AG09309 (cell line): Measurements from ENCODE around the gene GP9.
"Not testable (repeated sequence)": the region's sequence is repeated elsewhere in the genome, so short reads cannot be mapped to it uniquely, and the experiment has no call there.

Experiments used
- DNase-seq: peaks from one replicate; pipeline ENCODE4 v3.0.0-alpha.2; 2010; ENCODE audit warnings: low read depth
- H3K4me3 ChIP-seq: 2 replicates; pipeline ENCODE4 v1.5.1; 2011; ENCODE audit warnings: mild to moderate bottlenecking, low read depth, low read length, moderate library complexity; ENCODE audit not compliant: control insufficient read depth
- TF ChIP-seq, protein P1 (sequence below): IDR thresholded peaks from 2 replicates; pipeline ENCODE4 v1.5.1; 2011; ENCODE audit warnings: mild to moderate bottlenecking, low read depth, low read length, inconsistent platforms; ENCODE audit not compliant: insufficient read depth, control insufficient read depth; ENCODE audit errors: missing control alignments

GP9 gene

DNA sequence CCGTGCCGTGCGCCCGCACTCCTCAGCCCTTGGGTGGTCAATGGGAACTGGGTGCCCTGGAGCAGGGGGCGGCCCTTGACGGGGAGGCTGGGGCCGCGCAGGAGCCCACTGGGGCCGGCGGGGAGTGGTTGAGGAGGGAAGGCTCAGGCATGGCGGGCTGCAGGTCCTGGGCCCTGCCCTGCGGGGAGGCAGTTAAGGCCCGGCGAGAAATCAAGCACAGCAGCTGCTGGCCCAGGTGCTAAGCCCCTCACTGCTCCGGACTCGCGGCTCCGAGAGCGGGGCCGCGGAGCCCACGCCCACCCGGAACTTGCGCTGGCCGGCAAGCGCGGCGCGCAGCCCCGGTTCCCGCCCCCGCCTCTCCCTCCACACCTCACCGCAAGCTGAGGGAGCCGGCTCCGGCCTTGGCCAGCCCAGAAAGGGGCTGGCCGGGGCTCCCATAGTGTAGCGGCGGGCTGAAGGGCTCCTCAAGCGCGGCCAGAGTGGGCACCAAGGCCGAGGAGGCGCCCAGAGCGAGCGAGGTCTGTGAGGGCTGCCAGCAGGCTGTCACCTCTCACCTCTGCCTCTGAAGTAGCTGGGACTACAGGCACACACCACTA is 7.8 kb downstream of the GP9 start:
- no peak for DNase-seq
- TF ChIP-seq, protein P1, sequence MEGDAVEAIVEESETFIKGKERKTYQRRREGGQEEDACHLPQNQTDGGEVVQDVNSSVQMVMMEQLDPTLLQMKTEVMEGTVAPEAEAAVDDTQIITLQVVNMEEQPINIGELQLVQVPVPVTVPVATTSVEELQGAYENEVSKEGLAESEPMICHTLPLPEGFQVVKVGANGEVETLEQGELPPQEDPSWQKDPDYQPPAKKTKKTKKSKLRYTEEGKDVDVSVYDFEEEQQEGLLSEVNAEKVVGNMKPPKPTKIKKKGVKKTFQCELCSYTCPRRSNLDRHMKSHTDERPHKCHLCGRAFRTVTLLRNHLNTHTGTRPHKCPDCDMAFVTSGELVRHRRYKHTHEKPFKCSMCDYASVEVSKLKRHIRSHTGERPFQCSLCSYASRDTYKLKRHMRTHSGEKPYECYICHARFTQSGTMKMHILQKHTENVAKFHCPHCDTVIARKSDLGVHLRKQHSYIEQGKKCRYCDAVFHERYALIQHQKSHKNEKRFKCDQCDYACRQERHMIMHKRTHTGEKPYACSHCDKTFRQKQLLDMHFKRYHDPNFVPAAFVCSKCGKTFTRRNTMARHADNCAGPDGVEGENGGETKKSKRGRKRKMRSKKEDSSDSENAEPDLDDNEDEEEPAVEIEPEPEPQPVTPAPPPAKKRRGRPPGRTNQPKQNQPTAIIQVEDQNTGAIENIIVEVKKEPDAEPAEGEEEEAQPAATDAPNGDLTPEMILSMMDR = no peak
- H3K4me3 ChIP-seq = no peak overlapping the region

DNA sequence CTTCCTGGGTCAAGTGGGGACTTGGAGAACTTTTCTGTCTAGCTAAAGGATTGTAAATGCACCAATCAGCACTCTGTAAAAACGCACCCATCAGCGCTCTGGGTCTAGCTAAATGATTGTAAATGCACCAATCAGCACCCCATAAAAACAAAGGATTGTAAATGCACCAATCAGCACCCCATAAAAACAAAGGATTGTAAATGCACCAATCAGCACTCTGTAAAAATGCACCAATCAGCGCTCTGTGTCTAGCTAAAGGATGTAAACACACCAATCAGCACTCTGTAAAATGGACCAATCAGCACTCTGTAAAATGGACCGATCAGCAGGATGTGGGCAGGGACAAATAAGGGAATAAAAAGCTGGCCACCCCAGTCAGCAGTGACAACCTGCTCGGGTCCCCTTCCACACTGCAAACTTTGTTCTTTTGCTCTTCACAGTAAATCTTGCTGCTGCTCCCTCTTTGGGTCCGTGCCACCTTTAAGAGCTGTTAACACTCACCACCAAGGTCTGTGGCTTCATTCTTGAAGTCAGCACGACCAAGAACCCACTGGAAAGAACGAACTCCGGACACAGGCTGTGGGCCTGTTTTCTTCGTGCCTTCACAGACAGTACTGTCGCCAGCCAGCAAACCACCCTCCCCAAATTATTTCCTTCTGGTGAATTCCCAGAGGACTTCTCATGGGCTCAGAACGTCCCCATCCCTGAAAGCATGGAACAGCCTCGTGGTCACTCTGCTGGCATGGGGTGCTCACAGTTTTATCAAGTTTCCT is 8.9 kb downstream of the GP9 start:
- DNase-seq, H3K4me3 ChIP-seq: not testable (repeated sequence)

DNA sequence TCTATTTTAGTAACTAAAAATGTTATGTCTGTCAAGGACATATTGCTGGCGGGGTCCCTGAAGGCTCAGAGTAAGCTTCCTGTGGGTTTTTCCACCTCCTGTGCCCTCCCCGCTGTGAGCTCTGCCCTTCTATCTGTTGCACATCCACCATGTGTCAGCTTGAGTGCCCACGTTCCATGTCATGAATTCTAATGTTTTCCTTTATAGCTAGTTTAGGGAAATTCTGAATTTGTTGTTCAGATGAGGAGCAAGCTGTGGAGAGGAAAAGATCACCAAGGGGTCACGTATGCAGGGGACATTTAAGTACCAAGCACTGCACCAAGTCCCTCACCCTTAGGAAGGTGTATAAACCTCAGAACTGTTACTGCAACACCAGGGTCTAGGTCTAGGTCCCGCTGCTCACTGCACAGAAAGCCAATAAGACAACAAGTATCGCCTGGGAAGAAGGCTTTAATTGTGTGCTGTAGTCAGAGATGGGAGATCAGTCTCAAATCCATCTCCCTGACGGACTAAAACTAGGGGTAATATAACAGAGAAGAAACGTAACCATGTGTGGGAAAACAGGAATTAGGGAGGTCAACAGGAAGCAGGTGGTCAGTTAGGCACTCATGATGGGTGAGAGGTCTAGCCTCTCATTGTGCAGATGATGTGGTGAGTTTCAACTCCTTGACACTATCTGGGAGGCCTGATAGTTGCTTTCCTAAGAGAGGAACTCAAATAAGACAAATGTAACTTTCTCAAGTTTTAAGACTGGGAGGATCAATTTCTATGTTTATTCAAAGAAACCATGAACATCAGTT is 9.7 kb downstream of the GP9 start:
- TF ChIP-seq, protein P1 = no peak
- DNase-seq = no peak
- no peak overlapping the region for H3K4me3 ChIP-seq

DNA sequence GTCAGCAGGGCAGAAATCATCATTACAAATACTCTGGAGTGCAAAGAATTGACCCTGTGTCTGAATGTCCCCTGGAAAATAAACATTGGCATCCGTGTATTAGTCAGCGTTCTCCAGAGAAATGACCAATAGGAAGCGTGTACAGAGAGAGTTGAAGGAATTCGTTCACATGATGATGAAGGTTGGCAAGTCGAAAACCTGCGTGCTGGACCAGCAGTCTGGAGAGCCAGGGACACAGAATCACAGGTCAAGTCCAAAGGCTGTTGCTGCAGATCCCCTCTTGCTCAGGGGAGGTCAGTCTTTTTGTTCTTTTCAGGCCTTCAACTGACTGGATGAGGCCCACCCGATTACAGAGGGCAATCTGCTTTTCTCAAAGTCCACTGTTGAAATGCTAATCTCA is 16.6 kb downstream of the GP9 start:
- TF ChIP-seq, protein P1 = no peak
- DNase-seq = no peak
- no peak overlapping the region for H3K4me3 ChIP-seq

DNA sequence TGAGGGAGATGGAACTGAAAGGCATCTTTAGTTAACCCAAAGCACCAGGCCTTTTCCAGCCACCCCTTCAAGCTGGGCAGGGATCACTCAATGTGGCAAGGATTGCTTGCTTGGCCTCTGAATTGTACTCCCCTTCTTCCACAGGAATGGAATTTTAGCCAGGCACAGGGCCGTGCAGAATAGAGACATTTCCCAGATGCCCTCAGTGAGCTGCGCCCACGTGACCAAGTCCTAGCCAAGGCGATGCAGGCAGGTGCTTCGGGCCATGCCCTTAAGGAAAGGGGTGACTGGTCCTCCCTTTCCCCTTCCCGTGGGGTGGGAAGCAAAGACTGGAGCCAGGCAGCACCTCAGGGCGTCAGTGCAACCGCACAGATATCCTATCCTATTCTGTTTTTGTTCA is 17.9 kb downstream of the GP9 start:
- no peak for DNase-seq
- TF ChIP-seq, protein P1 = no peak
- H3K4me3 ChIP-seq = no peak overlapping the region

DNA sequence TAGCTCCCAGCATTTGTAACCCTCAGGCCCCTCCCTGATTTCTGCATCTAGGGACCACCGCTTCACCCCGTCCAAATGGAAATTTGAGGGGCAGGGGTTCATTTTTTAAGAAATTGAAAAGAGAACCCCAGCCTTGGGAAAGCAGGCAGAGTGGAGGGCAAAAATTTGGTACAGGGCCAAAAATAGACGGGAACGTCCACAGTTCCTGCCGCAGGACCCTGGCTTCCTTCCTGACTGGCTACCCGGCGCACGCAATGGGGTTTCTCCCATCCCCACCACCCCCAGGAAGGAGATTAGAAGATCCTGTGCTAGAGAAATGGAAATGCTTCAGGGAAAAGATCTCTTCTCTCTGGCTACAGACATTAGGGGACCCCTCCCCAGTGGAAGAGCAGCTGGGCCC is 20.9 kb downstream of the GP9 start:
- no peak overlapping the region for H3K4me3 ChIP-seq
- no peak for DNase-seq
- TF ChIP-seq, protein P1 = no peak

DNA sequence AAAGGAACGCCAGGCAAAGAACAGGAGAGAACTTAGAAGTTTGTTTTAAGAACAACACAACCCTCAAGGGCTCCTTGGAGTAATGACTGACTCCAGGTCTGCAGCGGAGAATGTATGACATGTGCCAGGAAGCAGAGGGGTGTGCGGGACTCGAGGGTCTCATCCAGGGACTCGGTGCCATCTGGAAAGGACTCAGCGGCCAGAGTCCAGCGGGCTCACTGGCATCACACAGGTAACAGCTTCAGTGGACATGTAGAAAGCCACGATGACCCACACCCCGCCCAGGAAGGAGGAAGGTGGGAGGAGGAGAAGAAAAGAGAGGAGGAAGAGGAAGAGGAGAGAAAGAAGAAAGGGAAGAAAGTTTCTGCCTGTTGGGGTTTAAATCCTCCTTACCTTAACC is 21.4 kb downstream of the GP9 start:
- TF ChIP-seq, protein P1 = no peak
- DNase-seq = no peak

More for the DNA sequence above, 21.4 kb downstream of the GP9 start:
- H3K4me3 ChIP-seq = no peak overlapping the region
